Osteocyte (in vitro differentiated cells): ENCODE data around the gene KIF23. TPM values are rescaled to one million over a fixed set of nuclear protein-coding genes. Genes with fewer than 3 reads are reported as not detected.

Source experiments
- DNase-seq: peaks from one replicate; pipeline ENCODE4 v3.0.0; 2021; ENCODE audit warnings: mixed read lengths; ENCODE audit not compliant: unreplicated experiment; ENCODE audit errors: extremely low spot score
- H3K27ac Mint-ChIP-seq: one replicate; pipeline ENCODE4 v1.8.0; 2021; ENCODE audit warnings: mild to moderate bottlenecking, mixed read lengths; ENCODE audit not compliant: unreplicated experiment
- H3K27me3 Mint-ChIP-seq: one replicate; pipeline ENCODE4 v1.8.0; 2021; ENCODE audit warnings: mixed read lengths; ENCODE audit not compliant: unreplicated experiment
- H3K36me3 Mint-ChIP-seq: one replicate; pipeline ENCODE4 v1.8.0; 2021; ENCODE audit warnings: mixed read lengths; ENCODE audit not compliant: unreplicated experiment
- H3K4me1 Mint-ChIP-seq: one replicate; pipeline ENCODE4 v1.8.0; 2021; ENCODE audit warnings: mixed read lengths; ENCODE audit not compliant: unreplicated experiment
- H3K4me3 Mint-ChIP-seq: one replicate; pipeline ENCODE4 v1.8.0; 2021; ENCODE audit warnings: mild to moderate bottlenecking, moderate library complexity, mixed read lengths; ENCODE audit not compliant: unreplicated experiment
- H3K9me3 Mint-ChIP-seq: one replicate; pipeline ENCODE4 v1.8.0; 2021; ENCODE audit warnings: mixed read lengths; ENCODE audit not compliant: unreplicated experiment
- CTCF ChIP-seq: fragments of 200-600 bp; sonication (generic); IDR thresholded peaks from 2 replicates; pipeline ENCODE4 v1.5.0; 2021; ENCODE audit warnings: antibody characterized with exemption, mild to moderate bottlenecking, moderate library complexity
- total RNA-seq: library from RNA; stranded (reverse); gene quantifications from 2 replicates; pipeline ENCODE4 v1.2.1, GENCODE V29; 2021

Gene KIF23
- total RNA-seq, 1 donor from 2014 or later: 14.0 TPM

GRCh38 chr15:69390575-69390974 lies 23.6 kb upstream of the KIF23 start:
- no peaks in the 10 kb centered on the region for H3K36me3 Mint-ChIP-seq
- H3K9me3 Mint-ChIP-seq: no peaks in the 10 kb centered on the region
- H3K4me3 Mint-ChIP-seq: no peak overlapping the region
- TF ChIP-seq CTCF: no peak
- no peaks in the 10 kb centered on the region for H3K27me3 Mint-ChIP-seq
- no peak for DNase-seq
- H3K4me1 Mint-ChIP-seq: peaks cover 38% of the 10 kb centered on the region
- no peak overlapping the region for H3K27ac Mint-ChIP-seq

- peak; percentile 66 for DNase-seq
- no peak overlapping the region for H3K4me3 Mint-ChIP-seq
- TF ChIP-seq CTCF: no peak
- peaks cover 38% of the 10 kb centered on the region for H3K4me1 Mint-ChIP-seq
- no peaks in the 10 kb centered on the region for H3K36me3 Mint-ChIP-seq
- H3K27ac Mint-ChIP-seq: no peak overlapping the region
- no peaks in the 10 kb centered on the region for H3K9me3 Mint-ChIP-seq
- no peaks in the 10 kb centered on the region for H3K27me3 Mint-ChIP-seq
These were observed 22.9 kb upstream of the KIF23 start for GRCh38 chr15:69391046-69391757.

GRCh38 chr15:69392352-69392751 lies 21.8 kb upstream of the KIF23 start:
- no peak overlapping the region for H3K4me3 Mint-ChIP-seq
- no peak overlapping the region for H3K27ac Mint-ChIP-seq
- H3K36me3 Mint-ChIP-seq: no peaks in the 10 kb centered on the region
- H3K27me3 Mint-ChIP-seq: no peaks in the 10 kb centered on the region
- DNase-seq: no peak
- TF ChIP-seq CTCF: no peak
- H3K9me3 Mint-ChIP-seq: no peaks in the 10 kb centered on the region
- peaks cover 37% of the 10 kb centered on the region for H3K4me1 Mint-ChIP-seq

GRCh38 chr15:69393831-69394491 lies 20.2 kb upstream of the KIF23 start:
- Mint-ChIP-seq H3K36me3 (no peaks in the 10 kb centered on the region), H3K27me3 (no peaks in the 10 kb centered on the region), H3K4me1 (peaks cover 26% of the 10 kb centered on the region), H3K9me3 (no peaks in the 10 kb centered on the region), H3K27ac (peak overlapping the region; percentile 59), H3K4me3 (no peak overlapping the region)
- no peak for DNase-seq
- TF ChIP-seq CTCF: no peak

GRCh38 chr15:69394556-69395282 lies 19.4 kb upstream of the KIF23 start:
- DNase-seq: peak; percentile 95
- H3K9me3 Mint-ChIP-seq: no peaks in the 10 kb centered on the region
- H3K4me1 Mint-ChIP-seq: peaks cover 26% of the 10 kb centered on the region
- peak overlapping the region; percentile 59 for H3K27ac Mint-ChIP-seq
- peak; percentile 96 for TF ChIP-seq CTCF
- peak overlapping the region; percentile 34 for H3K4me3 Mint-ChIP-seq
- H3K36me3 Mint-ChIP-seq: no peaks in the 10 kb centered on the region
- no peaks in the 10 kb centered on the region for H3K27me3 Mint-ChIP-seq
